ENCODE data around the gene FAXDC2.

GRCh38 chr5:154802050-154802449 is 48.4 kb downstream of the FAXDC2 start:
- TF ChIP-seq CTCF (conservative IDR thresholded peaks at IDR 0.05 in 1 of 2, IDR thresholded peaks at IDR 0.05 in 1 of 2; ENCODE audit: low read depth in 1 of 2, low read length in 2 of 2) (no peak), EZH2 (IDR thresholded peaks at IDR 0.05; ENCODE audit: low read length, missing control alignments) (no peak)

All from fibroblast of lung (primary cell).